MM.1S (cell line): ENCODE measurements around the gene GM2A.

ENCODE experiments used
- DNase-seq: peaks from one replicate; pipeline ENCODE4 v3.0.0-alpha.2; 2015
- H2AFZ ChIP-seq: fragments of 300-600 bp; sonication (generic); 2 replicates; pipeline ENCODE4 v1.6.0; 2016; ENCODE audit warnings: antibody characterized with exemption, low read length
- H3F3A ChIP-seq: fragments of 300-600 bp; sonication (generic); 2 replicates; pipeline ENCODE4 v1.6.1; 2016; ENCODE audit warnings: mild to moderate bottlenecking, antibody characterized with exemption, low read length, moderate library complexity, mixed read lengths; ENCODE audit not compliant: insufficient read depth
- H3K27ac ChIP-seq: fragments of 300-600 bp; sonication (generic); 2 replicates; pipeline ENCODE4 v1.5.1; 2016; ENCODE audit warnings: mild to moderate bottlenecking, low read length
- H3K27me3 ChIP-seq: fragments of 300-600 bp; sonication (generic); replicated peaks from 2 replicates; pipeline ENCODE4 v1.6.0; 2016; ENCODE audit warnings: low read length; ENCODE audit not compliant: insufficient read depth
- H3K36me3 ChIP-seq: fragments of 300-600 bp; sonication (generic); replicated peaks from 2 replicates; pipeline ENCODE4 v1.6.1; 2016; ENCODE audit warnings: mild to moderate bottlenecking, low read length, mixed read lengths; ENCODE audit not compliant: insufficient read depth
- H3K4me1 ChIP-seq: fragments of 300-600 bp; sonication (generic); 2 replicates; pipeline ENCODE4 v1.6.1; 2016; ENCODE audit warnings: low read length, mixed read lengths
- H3K4me2 ChIP-seq: fragments of 300-600 bp; sonication (generic); 2 replicates; pipeline ENCODE4 v1.6.0; 2016; ENCODE audit warnings: low read depth, low read length
- H3K4me3 ChIP-seq: fragments of 300-600 bp; sonication (generic); 2 replicates; pipeline ENCODE4 v1.5.1; 2016; ENCODE audit warnings: low read length, mixed read lengths
- H3K79me2 ChIP-seq: fragments of 300-600 bp; sonication (generic); 2 replicates; pipeline ENCODE4 v1.6.1; 2016; ENCODE audit warnings: mixed run types, low read length, mixed read lengths
- H3K9ac ChIP-seq: fragments of 300-600 bp; sonication (generic); 2 replicates; pipeline ENCODE4 v1.6.1; 2016; ENCODE audit warnings: low read length, mixed read lengths
- H3K9me2 ChIP-seq: fragments of 300-600 bp; sonication (generic); replicated peaks from 2 replicates; pipeline ENCODE4 v1.6.1; 2016; ENCODE audit warnings: mild to moderate bottlenecking, low read length, mixed read lengths; ENCODE audit not compliant: insufficient read depth
- H3K9me3 ChIP-seq: fragments of 300-600 bp; sonication (generic); replicated peaks from 2 replicates; pipeline ENCODE4 v1.6.1; 2016; ENCODE audit warnings: mild to moderate bottlenecking, low read length, mixed read lengths; ENCODE audit not compliant: insufficient read depth
- H4K20me1 ChIP-seq: fragments of 300-600 bp; sonication (generic); 2 replicates; pipeline ENCODE4 v1.6.1; 2016; ENCODE audit warnings: mild to moderate bottlenecking, low read length, moderate library complexity, mixed read lengths; ENCODE audit not compliant: insufficient read depth
- CTCF ChIP-seq: fragments of 300-600 bp; sonication (generic); IDR thresholded peaks from 2 replicates; pipeline ENCODE4 v1.5.1; 2016; ENCODE audit warnings: antibody characterized with exemption, low read length, mixed read lengths
- EZH2 ChIP-seq: fragments of 300-600 bp; sonication (generic); optimal IDR thresholded peaks from 2 replicates; pipeline ENCODE3; 2017; ENCODE audit warnings: low read depth, mild to moderate bottlenecking, antibody characterized with exemption, low read length, mixed read lengths
- EZH2phosphoT487 ChIP-seq: fragments of 300-600 bp; sonication (generic); IDR thresholded peaks from 2 replicates; pipeline ENCODE4 v1.6.1; 2018; ENCODE audit warnings: antibody characterized with exemption, low read length

GM2A gene

GRCh38 chr5:151250346-151251000, 2.5 kb upstream of the GM2A start:
- H3K9me2 ChIP-seq: no peaks in the 10 kb centered on the region
- no peak for DNase-seq
- H3F3A ChIP-seq: peaks cover 29% of the 10 kb centered on the region
- peaks cover 24% of the 10 kb centered on the region for H3K4me1 ChIP-seq
- H3K4me2 ChIP-seq: peak overlapping the region; percentile 91; the same call in 1 of the 2 replicates
- no peaks in the 10 kb centered on the region for H3K27me3 ChIP-seq
- H3K9ac ChIP-seq: peak overlapping the region; percentile 8; the same call in 1 of the 2 replicates
- peak overlapping the region; percentile 56; the same call in 1 of the 2 replicates for H3K4me3 ChIP-seq
- TF ChIP-seq CTCF (no peak), EZH2 (no peak), EZH2phosphoT487 (no peak)
- H2AFZ ChIP-seq: no peak overlapping the region
- H3K36me3 ChIP-seq: no peaks in the 10 kb centered on the region
- H3K9me3 ChIP-seq: no peaks in the 10 kb centered on the region
- no peaks in the 10 kb centered on the region for H4K20me1 ChIP-seq
- peak overlapping the region; percentile 71; the same call in 1 of the 2 replicates for H3K27ac ChIP-seq
- H3K79me2 ChIP-seq: peaks cover 24% of the 10 kb centered on the region

- H3K27ac ChIP-seq: peak overlapping the region; percentile 71; the same call in 1 of the 2 replicates
- peak overlapping the region; percentile 91; the same call in 1 of the 2 replicates for H3K4me2 ChIP-seq
- H3K9me2 ChIP-seq: no peaks in the 10 kb centered on the region
- H3K9me3 ChIP-seq: no peaks in the 10 kb centered on the region
- H3K4me3 ChIP-seq: peak overlapping the region; percentile 56; the same call in 1 of the 2 replicates
- peaks cover 30% of the 10 kb centered on the region for H3K4me1 ChIP-seq
- H2AFZ ChIP-seq: no peak overlapping the region
- TF ChIP-seq EZH2 (no peak), CTCF (no peak), EZH2phosphoT487 (no peak)
- peaks cover 29% of the 10 kb centered on the region for H3K79me2 ChIP-seq
- H4K20me1 ChIP-seq: no peaks in the 10 kb centered on the region
- H3K9ac ChIP-seq: peak overlapping the region; percentile 8; the same call in 1 of the 2 replicates
- DNase-seq: peak; percentile 80
- H3K36me3 ChIP-seq: no peaks in the 10 kb centered on the region
- no peaks in the 10 kb centered on the region for H3K27me3 ChIP-seq
- H3F3A ChIP-seq: peaks cover 29% of the 10 kb centered on the region
These were observed 1.9 kb upstream of the GM2A start for GRCh38 chr5:151251001-151251551.

GRCh38 chr5:151251621-151252020, 1.4 kb upstream of the GM2A start:
- H3F3A ChIP-seq: peaks cover 29% of the 10 kb centered on the region
- H3K4me2 ChIP-seq: peak overlapping the region; percentile 91
- TF ChIP-seq CTCF: no peak
- TF ChIP-seq EZH2: no peak
- no peak for TF ChIP-seq EZH2phosphoT487
- H3K27me3 ChIP-seq: no peaks in the 10 kb centered on the region
- H3K9me2 ChIP-seq: no peaks in the 10 kb centered on the region
- H3K36me3 ChIP-seq: no peaks in the 10 kb centered on the region
- no peak for DNase-seq
- H4K20me1 ChIP-seq: no peaks in the 10 kb centered on the region
- peak overlapping the region; percentile 56 for H3K4me3 ChIP-seq
- H2AFZ ChIP-seq: peak overlapping the region; percentile 72
- H3K9ac ChIP-seq: peak overlapping the region; percentile 54; the same call in 1 of the 2 replicates
- H3K27ac ChIP-seq: peak overlapping the region; percentile 71; the same call in 1 of the 2 replicates
- H3K4me1 ChIP-seq: peaks cover 34% of the 10 kb centered on the region
- peaks cover 35% of the 10 kb centered on the region for H3K79me2 ChIP-seq
- no peaks in the 10 kb centered on the region for H3K9me3 ChIP-seq
